K562 (cell line): ENCODE measurements around the gene EIF2AK3. TPM values are rescaled to one million over a fixed set of nuclear protein-coding genes. Genes with fewer than 3 reads are reported as not detected.

Experiments
- CAMTA2 ChIP-seq: fragments of 250-450 bp; sonication (Bioruptor Pico); conservative IDR thresholded peaks from 2 replicates; pipeline ENCODE4 v1.5.1; 2022
- FOXK1 ChIP-seq: sonication (generic); formaldehyde crosslinking; IDR thresholded peaks from 2 replicates; pipeline ENCODE4 v1.8.0; 2022; ENCODE audit warnings: missing genetic modification reagents, mild to moderate bottlenecking, borderline replicate concordance
- HMBOX1 ChIP-seq: sonication (generic); IDR thresholded peaks from 2 replicates; pipeline ENCODE4 v1.6.1; 2016
- KAT8 ChIP-seq: fragments of 450-650 bp; IDR thresholded peaks from 2 replicates; pipeline ENCODE4 v1.6.1; 2016; ENCODE audit warnings: low read depth, mild to moderate bottlenecking
- PHB ChIP-seq: fragments of 250-450 bp; sonication (Bioruptor Pico); IDR thresholded peaks from 2 replicates; pipeline ENCODE4 v1.5.0; 2021
- TAF7 ChIP-seq: fragments of 450-650 bp; IDR thresholded peaks from 2 replicates; pipeline ENCODE4 v1.6.1; 2016; ENCODE audit warnings: missing genetic modification characterization, missing compliant biosample characterization
- ZBTB11 ChIP-seq, 3 experiments: fragments of 200-800 bp in 1 of 3; fragments of 250-450 bp in 1 of 3; fragments of 450-650 bp in 1 of 3; sonication (Bioruptor Pico) in 1 of 3; sonication (Bioruptor generic) in 1 of 3; formaldehyde crosslinking in 1 of 3; IDR thresholded peaks; 2 replicates each; pipeline versions ENCODE4 v1.6.1 to v1.8.0; 2016 to 2022; ENCODE audit warnings: mild to moderate bottlenecking in 2 of 3, missing genetic modification characterization in 2 of 3, missing compliant biosample characterization in 1 of 3, moderate library complexity in 1 of 3
- polyA plus RNA-seq, 8 experiments: library from polyadenylated mRNA; depleted of rRNA in 4 of 8; stranded (reverse) in 5 of 8; unstranded in 3 of 8; fragments of >200 nt; fragmentation: Nextera tagmentation in 2 of 8; fragmentation: Illumina TruSeq in 1 of 8; extraction: Ambion mirVana in 2 of 8; extraction: Trizol in 1 of 8; gene quantifications; 2 replicates each; pipeline versions ENCODE4 v1.2.1 to v1.2.3, GENCODE V29; 2011 to 2014; ENCODE audit warnings: inconsistent platforms in 1 of 8, missing spikeins in 1 of 8
- total RNA-seq, 7 experiments: library from RNA; depleted of rRNA in 6 of 7; stranded (reverse); fragments of >200 nt in 6 of 7; fragmentation: Illumina TruSeq in 2 of 7; extraction: Trizol in 2 of 7; gene quantifications; 2 replicates each; pipeline versions ENCODE4 v1.2.1 to v1.2.3, GENCODE V29; 2011 to 2021; ENCODE audit warnings: low replicate concordance in 1 of 7
- TF ChIP-seq, protein P1 (sequence below): fragments of 450-650 bp; IDR thresholded peaks from 2 replicates; pipeline ENCODE4 v1.6.1; 2016; ENCODE audit warnings: low read depth
- TF ChIP-seq, protein P2 (sequence below), 2 experiments: fragments of 150-350 bp in 1 of 2; IDR thresholded peaks; 2 replicates each; pipeline ENCODE4 v1.6.1; 2012 to 2016; ENCODE audit warnings: low read depth in 2 of 2, low read length in 2 of 2, mild to moderate bottlenecking in 1 of 2, moderate library complexity in 1 of 2

The EIF2AK3 gene
- total and polyA plus RNA-seq, 9 of the 15 experiments (the other 6 are each of a cell fraction or from before 2014, with no cell fraction given) = 1.7 to 11.6 (median 7.4) TPM

GRCh38 chr2:88627055-88627855, at the start of gene EIF2AK3 (continued):
- TF ChIP-seq ZBTB11 (CRISPR knock-in tag; IDR thresholded peaks at IDR 0.05) (0 out of 6 replicates have a peak, but pooled peaks of 1 of the 3 experiments have one; percentile 18), PHB (CRISPR knock-in tag) (no peak), HMBOX1 (no peak), TAF7 (no peak), FOXK1 (CRISPR knock-in tag) (no peak), CAMTA2 (CRISPR knock-in tag) (no peak), KAT8 (no peak)
- TF ChIP-seq, protein P1, sequence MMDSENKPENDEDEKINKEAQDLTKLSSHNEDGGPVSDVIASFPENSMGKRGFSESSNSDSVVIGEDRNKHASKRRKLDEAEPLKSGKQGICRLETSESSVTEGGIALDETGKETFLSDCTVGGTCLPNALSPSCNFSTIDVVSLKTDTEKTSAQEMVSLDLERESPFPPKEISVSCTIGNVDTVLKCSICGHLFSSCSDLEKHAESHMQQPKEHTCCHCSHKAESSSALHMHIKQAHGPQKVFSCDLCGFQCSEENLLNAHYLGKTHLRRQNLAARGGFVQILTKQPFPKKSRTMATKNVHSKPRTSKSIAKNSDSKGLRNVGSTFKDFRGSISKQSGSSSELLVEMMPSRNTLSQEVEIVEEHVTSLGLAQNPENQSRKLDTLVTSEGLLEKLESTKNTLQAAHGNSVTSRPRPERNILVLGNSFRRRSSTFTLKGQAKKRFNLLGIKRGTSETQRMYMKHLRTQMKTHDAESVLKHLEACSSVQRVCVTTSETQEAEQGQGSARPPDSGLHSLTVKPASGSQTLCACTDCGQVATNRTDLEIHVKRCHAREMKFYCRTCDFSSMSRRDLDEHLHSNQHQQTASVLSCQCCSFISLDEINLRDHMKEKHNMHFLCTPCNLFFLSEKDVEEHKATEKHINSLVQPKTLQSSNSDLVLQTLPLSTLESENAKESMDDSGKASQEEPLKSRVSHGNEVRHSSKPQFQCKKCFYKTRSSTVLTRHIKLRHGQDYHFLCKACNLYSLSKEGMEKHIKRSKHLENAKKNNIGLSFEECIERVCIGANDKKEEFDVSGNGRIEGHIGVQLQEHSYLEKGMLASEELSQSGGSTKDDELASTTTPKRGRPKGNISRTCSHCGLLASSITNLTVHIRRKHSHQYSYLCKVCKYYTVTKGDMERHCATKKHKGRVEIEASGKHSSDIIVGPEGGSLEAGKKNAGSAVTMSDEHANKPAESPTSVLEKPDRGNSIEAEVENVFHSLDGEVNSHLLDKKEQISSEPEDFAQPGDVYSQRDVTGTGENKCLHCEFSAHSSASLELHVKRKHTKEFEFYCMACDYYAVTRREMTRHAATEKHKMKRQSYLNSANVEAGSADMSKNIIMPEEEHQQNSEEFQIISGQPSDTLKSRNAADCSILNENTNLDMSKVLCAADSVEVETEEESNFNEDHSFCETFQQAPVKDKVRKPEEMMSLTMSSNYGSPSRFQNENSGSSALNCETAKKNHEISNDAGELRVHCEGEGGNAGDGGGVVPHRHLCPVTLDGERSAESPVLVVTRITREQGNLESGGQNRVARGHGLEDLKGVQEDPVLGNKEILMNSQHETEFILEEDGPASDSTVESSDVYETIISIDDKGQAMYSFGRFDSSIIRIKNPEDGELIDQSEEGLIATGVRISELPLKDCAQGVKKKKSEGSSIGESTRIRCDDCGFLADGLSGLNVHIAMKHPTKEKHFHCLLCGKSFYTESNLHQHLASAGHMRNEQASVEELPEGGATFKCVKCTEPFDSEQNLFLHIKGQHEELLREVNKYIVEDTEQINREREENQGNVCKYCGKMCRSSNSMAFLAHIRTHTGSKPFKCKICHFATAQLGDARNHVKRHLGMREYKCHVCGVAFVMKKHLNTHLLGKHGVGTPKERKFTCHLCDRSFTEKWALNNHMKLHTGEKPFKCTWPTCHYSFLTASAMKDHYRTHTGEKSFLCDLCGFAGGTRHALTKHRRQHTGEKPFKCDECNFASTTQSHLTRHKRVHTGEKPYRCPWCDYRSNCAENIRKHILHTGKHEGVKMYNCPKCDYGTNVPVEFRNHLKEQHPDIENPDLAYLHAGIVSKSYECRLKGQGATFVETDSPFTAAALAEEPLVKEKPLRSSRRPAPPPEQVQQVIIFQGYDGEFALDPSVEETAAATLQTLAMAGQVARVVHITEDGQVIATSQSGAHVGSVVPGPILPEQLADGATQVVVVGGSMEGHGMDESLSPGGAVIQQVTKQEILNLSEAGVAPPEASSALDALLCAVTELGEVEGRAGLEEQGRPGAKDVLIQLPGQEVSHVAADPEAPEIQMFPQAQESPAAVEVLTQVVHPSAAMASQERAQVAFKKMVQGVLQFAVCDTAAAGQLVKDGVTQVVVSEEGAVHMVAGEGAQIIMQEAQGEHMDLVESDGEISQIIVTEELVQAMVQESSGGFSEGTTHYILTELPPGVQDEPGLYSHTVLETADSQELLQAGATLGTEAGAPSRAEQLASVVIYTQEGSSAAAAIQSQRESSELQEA = no peak
- TF ChIP-seq, protein P2, sequence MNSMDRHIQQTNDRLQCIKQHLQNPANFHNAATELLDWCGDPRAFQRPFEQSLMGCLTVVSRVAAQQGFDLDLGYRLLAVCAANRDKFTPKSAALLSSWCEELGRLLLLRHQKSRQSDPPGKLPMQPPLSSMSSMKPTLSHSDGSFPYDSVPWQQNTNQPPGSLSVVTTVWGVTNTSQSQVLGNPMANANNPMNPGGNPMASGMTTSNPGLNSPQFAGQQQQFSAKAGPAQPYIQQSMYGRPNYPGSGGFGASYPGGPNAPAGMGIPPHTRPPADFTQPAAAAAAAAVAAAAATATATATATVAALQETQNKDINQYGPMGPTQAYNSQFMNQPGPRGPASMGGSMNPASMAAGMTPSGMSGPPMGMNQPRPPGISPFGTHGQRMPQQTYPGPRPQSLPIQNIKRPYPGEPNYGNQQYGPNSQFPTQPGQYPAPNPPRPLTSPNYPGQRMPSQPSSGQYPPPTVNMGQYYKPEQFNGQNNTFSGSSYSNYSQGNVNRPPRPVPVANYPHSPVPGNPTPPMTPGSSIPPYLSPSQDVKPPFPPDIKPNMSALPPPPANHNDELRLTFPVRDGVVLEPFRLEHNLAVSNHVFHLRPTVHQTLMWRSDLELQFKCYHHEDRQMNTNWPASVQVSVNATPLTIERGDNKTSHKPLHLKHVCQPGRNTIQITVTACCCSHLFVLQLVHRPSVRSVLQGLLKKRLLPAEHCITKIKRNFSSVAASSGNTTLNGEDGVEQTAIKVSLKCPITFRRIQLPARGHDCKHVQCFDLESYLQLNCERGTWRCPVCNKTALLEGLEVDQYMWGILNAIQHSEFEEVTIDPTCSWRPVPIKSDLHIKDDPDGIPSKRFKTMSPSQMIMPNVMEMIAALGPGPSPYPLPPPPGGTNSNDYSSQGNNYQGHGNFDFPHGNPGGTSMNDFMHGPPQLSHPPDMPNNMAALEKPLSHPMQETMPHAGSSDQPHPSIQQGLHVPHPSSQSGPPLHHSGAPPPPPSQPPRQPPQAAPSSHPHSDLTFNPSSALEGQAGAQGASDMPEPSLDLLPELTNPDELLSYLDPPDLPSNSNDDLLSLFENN (IDR thresholded peaks at IDR 0.05; ENCODE audit: low read depth in 2 of 2, low read length in 2 of 2) = no peak
